DND-41 (cell line): ENCODE data around the gene ALDH1A2.

Experiments used
- CTCF ChIP-seq: IDR thresholded peaks from 2 replicates; pipeline ENCODE4 v1.5.1; 2012; ENCODE audit warnings: borderline replicate concordance, low read length, moderate library complexity, mild to moderate bottlenecking; ENCODE audit not compliant: poor library complexity, severe bottlenecking; ENCODE audit errors: extremely low read depth
- EZH2 ChIP-seq: IDR thresholded peaks from 3 replicates; pipeline ENCODE4 v1.6.1; 2012; ENCODE audit warnings: borderline replicate concordance, low read depth, mild to moderate bottlenecking, moderate library complexity, low read length, inconsistent platforms; ENCODE audit not compliant: severe bottlenecking

GRCh38 chr15:58015565-58015964, 49.9 kb downstream of the ALDH1A2 start:
- TF ChIP-seq CTCF (no peak), EZH2 (no peak)
